ENCODE results near the gene CELF5.

Gene CELF5

DNA sequence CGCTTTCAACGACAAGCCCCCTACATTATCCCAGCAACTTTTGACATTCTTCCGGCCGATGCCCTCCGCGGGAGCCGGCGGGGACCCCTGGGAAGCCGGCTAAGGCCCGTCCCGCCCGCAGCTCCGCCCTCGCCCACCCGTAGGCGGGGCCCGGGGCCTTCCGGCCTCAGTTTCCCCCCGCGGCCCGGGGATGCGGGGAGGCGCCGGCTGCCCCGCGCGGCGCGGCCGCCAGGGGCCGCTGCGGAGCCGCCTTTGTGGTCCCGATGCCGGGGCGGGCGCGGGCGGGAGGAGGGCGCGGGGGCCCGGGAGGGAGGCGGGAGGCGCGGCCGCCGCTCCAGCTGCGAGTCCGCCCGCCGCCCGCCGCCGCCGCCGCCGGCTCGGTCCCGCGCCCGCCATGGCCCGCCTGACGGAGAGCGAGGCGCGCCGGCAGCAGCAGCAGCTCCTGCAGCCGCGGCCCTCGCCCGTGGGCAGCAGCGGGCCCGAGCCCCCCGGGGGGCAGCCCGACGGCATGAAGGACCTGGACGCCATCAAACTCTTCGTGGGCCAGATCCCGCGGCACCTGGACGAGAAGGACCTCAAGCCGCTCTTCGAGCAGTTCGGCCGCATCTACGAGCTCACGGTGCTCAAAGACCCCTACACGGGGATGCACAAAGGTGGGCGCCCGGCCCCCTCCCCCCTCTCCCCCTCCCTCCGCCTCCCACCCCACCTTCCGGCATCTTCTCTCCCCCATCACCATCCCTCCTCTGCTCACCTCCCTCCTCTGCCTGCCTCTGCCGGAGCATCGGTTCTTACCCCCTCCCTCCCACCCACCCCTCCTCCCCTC is at the start of gene CELF5:
TSS of gene CELF5 (plus strand) at position 316 of the 823 bp plus-strand sequence. CDS start at position 395, 79 bp downstream.
- peak; percentile 52 for DNase-seq

DNA sequence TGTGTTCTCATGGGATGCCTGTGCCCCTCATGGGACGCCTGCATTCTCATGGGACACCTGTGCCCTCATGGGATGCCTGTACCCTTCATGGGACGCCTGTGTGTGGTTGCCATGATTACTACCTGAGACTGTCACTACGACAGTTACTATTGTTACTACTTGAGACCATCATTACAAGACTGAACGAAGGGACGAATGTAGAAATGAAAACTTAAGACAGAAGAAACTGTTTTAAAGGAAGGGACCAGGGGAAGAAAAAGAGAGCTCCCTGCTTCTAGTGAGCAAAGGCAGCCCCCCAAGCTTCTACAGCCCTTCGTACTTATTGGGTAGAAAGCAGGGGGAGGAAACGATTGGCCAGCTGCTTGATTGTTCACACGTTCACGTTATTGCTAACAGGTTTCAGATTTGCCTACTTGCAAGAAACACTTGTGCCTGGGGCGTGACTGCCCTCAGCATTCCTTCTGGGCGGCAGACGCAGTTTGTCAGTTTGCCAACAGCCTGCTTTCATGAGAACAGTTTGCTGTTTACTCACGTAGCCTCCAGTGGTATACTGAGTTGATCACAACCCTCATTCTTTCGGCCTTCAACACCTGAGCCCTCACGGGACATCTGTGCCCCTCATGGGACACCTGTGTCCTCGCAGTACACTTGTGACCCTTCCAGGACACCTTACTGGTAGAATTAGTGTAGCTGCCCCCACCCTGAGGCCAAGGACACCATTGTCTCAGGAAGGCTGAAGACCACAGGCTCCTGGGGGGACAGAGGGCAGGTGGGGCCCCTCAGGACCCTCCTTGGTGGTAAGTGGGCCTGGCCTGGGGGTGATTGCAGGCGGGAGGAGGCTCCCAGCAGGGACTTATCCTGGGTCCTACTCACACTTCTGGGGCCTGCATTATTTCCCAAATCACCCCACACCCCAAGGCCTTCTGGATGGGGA is 48.4 kb upstream of the CELF5 start:
- no peak for DNase-seq

DNA sequence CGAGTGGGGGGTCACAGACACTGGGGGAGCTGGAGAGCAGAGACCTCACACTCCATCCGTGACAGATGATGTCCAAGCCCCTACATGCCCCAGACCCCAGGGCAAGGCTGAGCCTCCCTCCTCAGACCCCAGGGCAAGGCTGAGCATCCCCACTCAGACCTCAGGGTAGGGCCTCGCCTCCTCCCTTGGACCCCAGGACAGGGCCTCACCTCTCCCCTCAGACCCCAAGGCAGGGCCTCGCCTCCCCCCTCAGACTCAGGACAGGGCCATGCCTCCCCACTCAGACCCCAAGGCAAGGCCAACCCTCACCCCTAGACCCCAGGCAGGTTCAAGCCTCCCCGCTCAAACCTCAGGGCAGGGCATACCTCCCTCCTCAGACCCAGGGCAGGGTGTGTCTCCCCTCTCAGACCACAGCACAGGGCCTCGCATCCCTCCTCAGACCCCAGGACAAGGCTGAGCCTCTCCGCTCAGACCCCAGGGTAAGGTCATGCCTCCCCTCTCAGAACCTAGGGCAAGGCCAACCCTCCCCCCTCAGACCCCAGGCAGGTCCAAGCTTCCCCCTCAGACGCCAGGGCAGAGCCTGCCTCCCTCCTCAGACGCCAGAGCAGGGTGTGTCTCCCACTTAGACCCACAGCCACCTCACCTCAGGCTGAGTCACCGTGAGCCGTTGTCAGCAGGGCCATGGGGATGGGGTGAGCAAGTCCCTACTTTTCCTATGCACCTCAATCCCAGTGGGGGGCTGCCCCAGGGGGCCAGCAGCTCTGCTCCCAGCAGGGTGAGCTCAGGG is 47.6 kb upstream of the CELF5 start:
- peak; percentile 65 for DNase-seq

DNA sequence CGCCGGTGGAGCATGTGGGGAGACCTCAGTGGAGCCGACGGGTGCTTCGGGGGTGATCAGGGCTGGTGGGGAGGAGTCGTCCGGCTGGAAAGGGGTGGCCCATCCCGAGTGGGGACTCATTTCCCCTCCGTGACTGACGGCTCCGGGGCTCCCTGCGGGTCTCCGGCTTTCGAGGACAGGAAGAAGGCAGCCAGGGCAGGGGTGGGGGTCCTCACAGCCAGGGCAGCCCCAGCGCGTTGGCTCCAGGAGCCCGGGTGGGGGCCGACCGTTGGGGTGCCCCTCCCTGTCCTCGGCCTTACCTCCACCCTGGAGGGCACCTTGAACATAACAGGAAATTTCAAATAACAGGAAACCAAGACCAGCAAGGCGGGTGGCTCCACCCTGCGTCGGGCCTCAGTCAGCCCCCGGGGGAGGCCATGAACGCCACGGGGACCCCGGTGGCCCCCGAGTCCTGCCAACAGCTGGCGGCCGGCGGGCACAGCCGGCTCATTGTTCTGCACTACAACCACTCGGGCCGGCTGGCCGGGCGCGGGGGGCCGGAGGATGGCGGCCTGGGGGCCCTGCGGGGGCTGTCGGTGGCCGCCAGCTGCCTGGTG is 46.0 kb upstream of the CELF5 start, which contains the start of gene S1PR4:
TSS of gene S1PR4 (plus strand) at position 393 of the 596 bp plus-strand sequence. CDS start at position 417, 24 bp downstream.
- peak; percentile 37 for DNase-seq

DNA sequence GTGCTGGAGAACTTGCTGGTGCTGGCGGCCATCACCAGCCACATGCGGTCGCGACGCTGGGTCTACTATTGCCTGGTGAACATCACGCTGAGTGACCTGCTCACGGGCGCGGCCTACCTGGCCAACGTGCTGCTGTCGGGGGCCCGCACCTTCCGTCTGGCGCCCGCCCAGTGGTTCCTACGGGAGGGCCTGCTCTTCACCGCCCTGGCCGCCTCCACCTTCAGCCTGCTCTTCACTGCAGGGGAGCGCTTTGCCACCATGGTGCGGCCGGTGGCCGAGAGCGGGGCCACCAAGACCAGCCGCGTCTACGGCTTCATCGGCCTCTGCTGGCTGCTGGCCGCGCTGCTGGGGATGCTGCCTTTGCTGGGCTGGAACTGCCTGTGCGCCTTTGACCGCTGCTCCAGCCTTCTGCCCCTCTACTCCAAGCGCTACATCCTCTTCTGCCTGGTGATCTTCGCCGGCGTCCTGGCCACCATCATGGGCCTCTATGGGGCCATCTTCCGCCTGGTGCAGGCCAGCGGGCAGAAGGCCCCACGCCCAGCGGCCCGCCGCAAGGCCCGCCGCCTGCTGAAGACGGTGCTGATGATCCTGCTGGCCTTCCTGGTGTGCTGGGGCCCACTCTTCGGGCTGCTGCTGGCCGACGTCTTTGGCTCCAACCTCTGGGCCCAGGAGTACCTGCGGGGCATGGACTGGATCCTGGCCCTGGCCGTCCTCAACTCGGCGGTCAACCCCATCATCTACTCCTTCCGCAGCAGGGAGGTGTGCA is 45.3 kb upstream of the CELF5 start:
- DNase-seq: no peak

DNA sequence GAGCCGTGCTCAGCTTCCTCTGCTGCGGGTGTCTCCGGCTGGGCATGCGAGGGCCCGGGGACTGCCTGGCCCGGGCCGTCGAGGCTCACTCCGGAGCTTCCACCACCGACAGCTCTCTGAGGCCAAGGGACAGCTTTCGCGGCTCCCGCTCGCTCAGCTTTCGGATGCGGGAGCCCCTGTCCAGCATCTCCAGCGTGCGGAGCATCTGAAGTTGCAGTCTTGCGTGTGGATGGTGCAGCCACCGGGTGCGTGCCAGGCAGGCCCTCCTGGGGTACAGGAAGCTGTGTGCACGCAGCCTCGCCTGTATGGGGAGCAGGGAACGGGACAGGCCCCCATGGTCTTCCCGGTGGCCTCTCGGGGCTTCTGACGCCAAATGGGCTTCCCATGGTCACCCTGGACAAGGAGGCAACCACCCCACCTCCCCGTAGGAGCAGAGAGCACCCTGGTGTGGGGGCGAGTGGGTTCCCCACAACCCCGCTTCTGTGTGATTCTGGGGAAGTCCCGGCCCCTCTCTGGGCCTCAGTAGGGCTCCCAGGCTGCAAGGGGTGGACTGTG is 44.6 kb upstream of the CELF5 start:
- no peak for DNase-seq

DNA sequence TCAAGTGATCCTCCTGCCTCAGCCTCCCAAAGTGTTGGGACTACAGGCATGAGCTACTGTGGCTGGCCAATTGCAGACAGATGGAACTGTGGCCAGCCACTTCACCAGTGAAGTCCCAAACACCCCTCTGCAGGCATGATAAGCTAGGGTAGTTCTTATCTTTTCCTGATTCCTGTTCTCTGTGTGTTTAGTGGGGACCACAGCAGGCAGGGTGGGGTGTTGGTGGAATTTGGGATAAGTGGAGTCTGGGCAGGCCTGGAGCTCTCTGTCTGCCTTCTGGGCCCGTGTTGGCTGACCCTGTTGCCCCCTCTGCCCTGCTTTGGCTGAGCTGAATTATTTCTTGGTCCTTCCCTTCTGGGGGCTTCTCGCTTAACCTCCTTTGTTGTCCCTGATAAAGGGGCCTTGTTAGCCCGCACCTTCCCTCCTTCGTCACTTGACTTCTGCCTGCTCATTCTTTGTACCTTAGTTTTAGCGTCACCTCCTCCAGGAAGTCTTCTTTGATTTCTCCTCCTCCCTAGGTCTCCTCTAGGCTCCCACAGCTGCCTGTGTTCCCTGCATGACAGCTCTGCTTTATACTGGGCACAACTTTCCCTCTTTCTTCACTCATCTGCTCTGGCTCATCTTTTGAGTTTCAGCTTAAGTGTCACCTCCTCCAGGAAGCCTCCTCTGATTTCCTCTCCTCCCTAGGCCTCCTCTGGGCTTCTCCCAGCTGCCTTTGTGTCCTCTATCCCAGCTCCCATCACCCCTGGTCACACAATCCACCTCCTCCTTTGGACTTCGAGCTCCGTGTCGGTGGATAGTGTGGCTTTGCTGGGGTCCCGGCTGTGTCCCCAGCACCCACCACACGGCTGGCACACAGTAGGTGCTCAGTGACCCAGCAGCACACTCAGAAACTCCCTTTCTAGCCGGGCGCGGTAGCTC is 40.5 kb upstream of the CELF5 start:
- no peak for DNase-seq

DNA sequence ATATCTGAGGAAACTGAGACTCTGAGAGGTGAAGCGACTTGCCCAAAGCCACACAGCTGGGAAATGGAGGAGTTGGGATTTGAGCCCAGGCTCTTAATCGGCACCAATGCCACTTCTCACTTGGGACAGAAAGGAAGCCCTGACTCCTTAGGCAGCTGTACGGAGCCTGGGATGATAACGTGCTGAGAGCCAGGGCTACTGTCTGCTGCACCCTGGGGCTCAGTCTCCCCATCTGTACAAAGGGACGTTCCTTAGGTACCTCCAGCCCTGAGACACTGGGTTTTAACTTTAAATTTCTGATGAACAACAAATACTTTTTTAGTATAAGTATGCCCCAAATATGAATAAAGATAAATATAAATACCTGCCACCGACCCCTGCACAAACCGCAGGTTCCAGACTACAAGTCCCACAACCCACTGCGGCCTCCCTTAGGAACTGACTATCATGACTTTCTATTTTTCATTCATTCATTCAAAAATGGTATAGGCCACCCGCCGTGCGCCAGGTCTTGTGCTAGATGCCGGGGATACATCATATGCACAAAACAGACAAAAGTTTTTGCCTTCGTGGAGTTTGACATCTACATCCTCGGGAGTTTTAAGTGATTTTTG is 39.5 kb upstream of the CELF5 start:
- DNase-seq: no peak

DNA sequence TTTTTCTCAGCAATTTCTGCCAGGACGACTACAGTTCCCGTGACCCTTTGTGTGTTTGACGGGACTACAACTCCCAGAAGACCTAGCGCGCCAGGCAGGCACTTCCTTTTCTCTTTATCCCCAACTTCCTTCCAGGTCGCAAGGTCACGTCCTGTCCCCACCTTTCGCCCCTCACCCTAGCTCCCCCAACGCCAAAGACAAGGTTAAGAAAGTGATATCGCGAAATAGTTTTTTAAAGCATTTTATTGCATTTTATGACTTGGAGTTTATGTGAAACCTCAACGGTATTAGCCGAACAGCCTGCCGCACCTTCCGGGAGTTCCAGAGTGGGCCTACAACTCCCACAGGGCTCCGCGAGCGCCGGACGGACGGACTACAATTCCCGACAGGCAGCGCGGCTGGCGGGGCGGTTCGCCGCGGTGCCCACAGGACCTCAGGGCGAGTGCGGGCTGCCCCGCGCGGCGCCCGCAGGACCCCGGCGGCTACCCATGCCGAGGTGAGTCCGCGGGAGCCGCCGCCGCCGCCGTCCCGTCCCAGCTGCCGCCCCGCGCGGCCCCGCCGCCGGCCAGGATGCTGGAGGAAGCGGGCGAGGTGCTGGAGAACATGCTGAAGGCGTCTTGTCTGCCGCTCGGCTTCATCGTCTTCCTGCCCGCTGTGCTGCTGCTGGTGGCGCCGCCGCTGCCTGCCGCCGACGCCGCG is 38.9 kb upstream of the CELF5 start, which contains the start of gene NCLN:
TSS of gene NCLN (plus strand) at position 470 of the 699 bp plus-strand sequence. CDS start at position 571, 101 bp downstream.
- DNase-seq: peak; percentile 89

DNA sequence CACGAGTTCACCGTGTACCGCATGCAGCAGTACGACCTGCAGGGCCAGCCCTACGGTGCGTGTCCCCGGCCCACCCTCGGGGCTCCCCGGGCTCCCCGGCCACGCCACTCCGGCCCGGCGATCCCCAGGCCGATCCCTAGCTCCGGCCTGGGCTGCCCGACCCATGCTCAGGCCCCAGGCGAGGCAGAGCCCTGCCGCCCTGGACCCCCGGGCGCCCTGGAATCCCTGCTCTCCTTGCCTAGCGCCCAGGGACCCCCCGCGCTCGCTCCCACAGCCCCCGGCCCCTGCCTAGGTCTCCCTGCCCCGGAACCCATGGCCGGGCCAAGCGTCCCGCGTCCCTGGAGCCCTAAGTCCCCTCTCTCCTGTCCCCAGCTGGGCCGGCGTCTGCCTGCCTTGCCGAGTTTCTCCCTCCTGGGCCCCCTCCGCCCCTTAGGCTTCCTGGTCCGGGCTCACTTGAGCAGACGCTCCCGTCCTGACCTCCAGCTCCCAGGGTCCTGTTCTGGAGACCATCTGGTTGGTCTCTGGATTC is 38.2 kb upstream of the CELF5 start:
- no peak for DNase-seq

DNA sequence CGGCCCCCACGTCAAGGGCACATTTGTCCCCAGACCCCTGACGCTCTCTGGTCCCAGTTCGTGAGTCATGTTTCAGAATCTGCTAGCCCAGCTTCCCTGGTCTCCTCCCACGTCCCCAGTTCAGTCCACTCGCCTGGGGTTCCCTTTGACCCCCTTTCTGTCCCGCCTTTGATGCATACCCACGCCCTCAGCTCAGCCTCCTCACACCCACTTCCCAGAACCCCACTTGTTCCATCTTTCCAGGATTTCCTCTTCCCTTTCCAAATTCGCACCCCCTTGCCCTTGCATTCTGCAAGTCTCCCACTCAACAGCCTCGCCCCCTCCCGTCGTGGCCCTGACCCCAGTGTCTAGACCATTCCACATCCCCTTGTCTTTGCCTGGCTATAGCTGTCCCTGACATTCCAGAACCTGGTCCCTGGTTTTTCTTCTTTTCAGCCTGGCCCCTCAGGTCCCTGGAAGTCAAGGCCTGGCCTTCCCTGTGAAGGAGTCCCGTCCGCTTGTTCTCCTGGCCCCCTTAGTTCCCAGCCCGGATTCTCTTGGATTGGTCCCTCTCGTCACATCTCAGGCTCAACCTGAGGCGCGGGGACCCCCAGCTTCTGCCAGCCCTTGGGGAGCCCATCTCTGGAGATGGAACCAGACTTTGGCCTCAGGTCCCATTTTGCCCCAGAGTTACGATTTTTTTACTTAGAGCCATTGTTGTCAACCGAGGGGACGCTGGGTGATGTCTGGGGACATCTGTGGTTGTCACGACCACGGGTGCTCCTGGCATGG is 37.4 kb upstream of the CELF5 start:
- DNase-seq: no peak

DNA sequence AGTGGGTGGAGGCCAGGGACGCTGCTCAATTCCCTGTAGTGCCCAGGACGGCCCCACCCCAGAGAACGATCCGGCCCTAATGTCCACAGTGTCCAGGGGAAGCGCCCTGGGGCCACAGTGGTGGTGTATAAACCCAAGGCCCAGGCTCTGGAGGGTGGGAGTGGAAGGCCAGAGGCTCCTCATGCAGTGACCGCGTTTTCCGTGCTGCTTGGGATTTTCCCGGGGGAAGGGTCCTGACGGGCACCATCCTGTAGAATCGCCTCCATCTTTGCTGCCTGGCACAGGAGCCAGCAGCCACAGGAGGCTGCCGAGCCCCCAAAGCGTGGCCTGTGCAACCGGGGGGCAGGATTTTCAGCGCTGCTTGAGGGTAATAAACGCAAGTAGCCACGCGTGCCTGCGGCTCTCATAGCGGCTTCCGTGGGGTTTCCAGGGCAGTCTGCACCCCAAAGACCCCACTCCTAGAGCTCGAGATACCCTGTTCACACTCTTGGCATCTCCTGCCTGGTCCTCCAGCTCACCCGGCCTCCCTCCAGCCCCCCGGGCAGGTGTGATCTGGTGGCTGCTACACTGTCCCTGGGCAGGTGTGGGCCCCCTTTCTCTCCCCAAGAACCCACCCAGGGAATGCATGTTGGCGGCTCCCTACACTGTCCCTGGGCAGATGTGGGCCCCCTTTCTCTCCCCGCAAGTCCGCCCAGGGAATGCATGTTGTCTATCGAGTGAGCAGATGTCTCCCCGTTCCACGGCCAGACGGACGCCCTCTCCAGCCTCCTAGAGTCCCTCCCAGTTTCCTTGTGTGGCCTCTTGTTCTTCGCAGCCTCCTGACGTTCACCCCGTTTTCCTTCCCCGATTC is 36.6 kb upstream of the CELF5 start:
- DNase-seq: no peak

DNA sequence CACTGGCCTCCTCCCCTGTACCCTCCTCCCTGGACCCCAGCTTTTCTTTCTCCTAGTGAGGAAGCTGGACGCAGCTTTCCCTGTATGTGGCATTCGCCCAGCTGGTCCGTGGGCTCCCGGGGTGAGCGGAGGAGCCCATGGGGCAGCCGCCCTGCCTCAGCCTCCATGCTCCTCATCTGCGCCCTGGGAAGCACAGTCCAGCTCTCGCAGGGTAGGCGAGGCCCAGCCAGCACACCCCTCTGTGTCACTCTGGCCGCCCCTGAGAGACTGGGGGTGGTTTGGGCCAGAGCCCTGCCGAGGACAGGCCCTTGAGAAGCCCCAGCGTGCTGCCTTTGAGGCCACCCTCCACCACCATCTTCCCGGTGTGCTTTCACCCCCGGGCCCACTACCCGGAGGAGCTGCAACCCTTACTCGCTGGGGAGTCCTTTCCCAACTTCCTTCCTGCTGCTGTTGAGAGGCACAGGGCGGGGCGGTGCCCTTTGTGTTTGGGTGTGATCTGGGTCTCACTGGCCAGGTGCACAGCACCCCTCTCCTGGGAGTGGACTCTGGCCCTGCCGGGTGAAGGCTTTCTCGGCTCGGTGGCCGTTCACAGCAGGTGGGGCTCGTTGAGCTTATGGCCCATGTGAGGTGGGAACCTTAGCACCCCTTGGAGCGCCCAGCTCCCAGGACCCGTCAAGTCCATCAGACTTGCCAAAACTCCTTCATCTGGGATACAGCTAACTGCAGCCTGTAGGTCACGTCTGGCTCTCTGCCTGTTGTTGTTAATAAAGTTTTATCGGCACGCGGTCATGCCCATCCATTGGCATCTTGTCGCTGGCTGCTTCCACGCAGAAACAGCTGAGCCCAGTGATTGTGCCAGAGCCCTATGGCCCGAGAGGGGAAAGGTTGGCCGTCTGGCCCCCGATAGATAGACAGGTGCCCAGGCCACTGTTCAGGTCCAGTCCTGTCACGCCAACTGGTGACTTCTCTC is 35.5 kb upstream of the CELF5 start:
- no peak for DNase-seq

DNA sequence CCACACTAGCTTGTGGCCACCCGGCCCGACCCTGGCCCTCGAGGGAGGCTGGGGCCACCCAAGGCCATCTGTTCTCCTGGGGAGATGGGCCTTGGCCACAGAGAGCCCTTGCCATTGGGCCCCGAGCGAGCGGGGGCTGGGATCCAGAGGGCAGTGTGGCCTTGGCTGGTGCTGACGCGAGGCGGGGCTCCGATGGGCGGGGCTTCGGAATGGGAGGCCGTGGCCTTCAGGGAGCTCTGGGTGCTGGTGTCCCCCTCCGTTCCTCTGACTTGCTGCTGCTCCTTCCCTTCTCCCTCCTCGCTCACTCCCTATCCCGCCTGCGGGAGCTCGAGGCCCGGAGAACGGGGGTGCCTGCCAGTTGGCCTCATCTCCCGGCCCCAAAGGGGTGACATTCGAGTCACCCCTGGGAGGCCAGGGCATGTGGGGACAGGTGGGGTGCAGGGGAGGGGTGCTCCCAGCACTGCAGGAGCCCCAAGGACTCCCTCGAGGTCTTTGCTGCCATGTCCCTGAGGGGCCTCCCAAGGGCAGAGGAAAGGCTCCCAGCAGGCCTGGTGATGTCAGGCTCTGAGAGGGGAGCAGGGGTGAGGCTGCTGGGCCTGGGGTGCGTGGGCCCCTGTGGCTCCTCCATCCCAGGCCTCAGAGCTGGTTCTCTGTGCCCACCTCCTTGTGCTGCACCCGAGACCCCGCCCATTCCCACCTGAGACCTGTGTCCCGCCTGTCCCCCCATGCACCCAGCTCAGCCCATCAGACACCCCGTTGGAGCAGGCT is 34.6 kb upstream of the CELF5 start:
- no peak for DNase-seq

DNA sequence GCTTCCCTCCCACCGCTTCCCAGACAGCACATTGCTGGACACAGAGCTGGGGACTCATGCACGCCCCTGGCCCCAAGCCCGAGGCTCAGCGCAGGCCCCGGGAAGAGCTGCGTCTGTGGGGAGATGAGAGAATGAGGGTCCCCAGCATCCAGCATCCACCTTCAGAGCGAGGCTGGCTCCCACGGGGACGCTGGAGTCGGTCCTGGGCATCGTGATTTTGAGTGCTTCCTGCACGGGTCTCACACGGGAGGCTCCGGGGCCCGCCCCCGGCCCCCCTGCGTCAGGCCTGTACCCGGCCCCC is 34.0 kb upstream of the CELF5 start:
- no peak for DNase-seq
